Measurements from ENCODE around the gene MRPS25. TPM values are rescaled to one million over a fixed set of nuclear protein-coding genes. Genes with fewer than 3 reads are reported as not detected.

MRPS25 gene
- total RNA-seq, 1 experiment from 2014 or later, result 53.2 TPM

GRCh38 chr3:15063656-15064286, 1.3 kb downstream of the MRPS25 start:
- DNase-seq, result no peak

More at GRCh38 chr3:15063656-15064286, 1.3 kb downstream of the MRPS25 start:
- H3K14ac ChIP-seq (ENCODE audit: insufficient read depth, low read length), result no peak overlapping the region
- H3T11ph ChIP-seq (ENCODE audit: low read length), result no peak overlapping the region
- no peaks in the 10 kb centered on the region for H3K9me3 ChIP-seq (ENCODE audit: control insufficient read depth, low read depth, low read length)
- H4K91ac ChIP-seq (ENCODE audit: insufficient read length, low read depth, low read length), result no peak overlapping the region
- peaks cover 27 to 36% (median 32%) of the 10 kb centered on the region in 3 experiments for H3K36me3 Mint-ChIP-seq (ENCODE audit: insufficient read depth in 1 of 3, low read depth in 3 of 3)
- H3K23me2 ChIP-seq (ENCODE audit: insufficient read length, low read depth, low read length, poor library complexity, severe bottlenecking), result peaks cover 7% of the 10 kb centered on the region
- peak overlapping the region; percentile 97 for H3K4me3 Mint-ChIP-seq
- H2AK5ac ChIP-seq (ENCODE audit: insufficient read length, low read length), result no peak overlapping the region
- no peak overlapping the region for H3K27ac ChIP-seq (ENCODE audit: insufficient read length, low read depth, low read length)
- H3K79me2 ChIP-seq (ENCODE audit: insufficient read depth, low read length), result peaks cover 12% of the 10 kb centered on the region; the same call in 1 of the 2 replicates
- no peak overlapping the region for H4K5ac ChIP-seq (ENCODE audit: insufficient read length, low read depth, low read length)
- no peak for TF ChIP-seq CTCF (conservative IDR thresholded peaks at IDR 0.05)
- no peaks in the 10 kb centered on the region for H4K20me1 ChIP-seq (ENCODE audit: control insufficient read depth, insufficient read depth, insufficient read length)
- no peak overlapping the region for H2AFZ ChIP-seq (ENCODE audit: low read length)
- H3K23ac ChIP-seq (ENCODE audit: insufficient read length, low read depth, low read length), result no peak overlapping the region
- H3K4ac ChIP-seq (ENCODE audit: low read depth, low read length), result no peak overlapping the region
- no CpG with 5 or more reads among the region's 13 CpGs for WGBS (ENCODE audit: extremely low coverage, insufficient read length, low lambda C conversion rate)
- peak overlapping the region; percentile 95 for H3K4me2 ChIP-seq (ENCODE audit: insufficient read depth, insufficient read length, low read length)
- peaks cover 6% of the 10 kb centered on the region; the same call in 1 of the 2 replicates for H3K4me1 ChIP-seq (ENCODE audit: insufficient read depth, low read length)
- H3K56ac ChIP-seq (ENCODE audit: insufficient read length, low read depth, low read length), result no peak overlapping the region
- H2BK12ac ChIP-seq (ENCODE audit: insufficient read length, low read depth, low read length), result no peak overlapping the region
- peaks cover 18% of the 10 kb centered on the region in 2 experiments for H3K4me1 Mint-ChIP-seq
- H2BK120ac ChIP-seq (ENCODE audit: low read depth, low read length, poor library complexity, severe bottlenecking), result no peak overlapping the region
- H3K18ac ChIP-seq (ENCODE audit: insufficient read length, low read depth, low read length), result no peak overlapping the region
- peaks cover 3% of the 10 kb centered on the region; the same call in 1 of the 2 replicates for H3K27me3 Mint-ChIP-seq (ENCODE audit: low read depth)
- peaks cover 0 to 3% of the 10 kb centered on the region in 2 experiments; a peak in 2 of 5 replicates for H3K9me3 Mint-ChIP-seq
- H3K79me1 ChIP-seq (ENCODE audit: insufficient read depth, low read depth, low read length, poor library complexity, severe bottlenecking), result peaks cover 5% of the 10 kb centered on the region
- H2BK15ac ChIP-seq (ENCODE audit: low read depth, low read length), result no peak overlapping the region
- no peak overlapping the region for H2BK20ac ChIP-seq (ENCODE audit: low read depth, low read length, poor library complexity, severe bottlenecking)
- peak overlapping the region; percentile 73 for H3K9ac ChIP-seq (ENCODE audit: extremely low read depth, insufficient read length, low read length)
- H3K27ac Mint-ChIP-seq, result peak overlapping the region in 2 of 3 experiments; percentile 76 to 93; a peak in 2 of 7 replicates
- no peak overlapping the region for H2BK5ac ChIP-seq (ENCODE audit: insufficient read length, low read length)
- no peak overlapping the region for H4K8ac ChIP-seq (replicated peaks; ENCODE audit: insufficient read length, low read depth, low read length)
- H3K27me3 ChIP-seq (ENCODE audit: insufficient read depth, low read length), result no peaks in the 10 kb centered on the region

All from H9 (cell line).